GM21515 (cell line): ENCODE data around the gene ARID1A.

ENCODE experiments used
- ATAC-seq: cut with Tn5 transposase; IDR thresholded peaks from one replicate; pipeline ENCODE4 v1.9.1; 2021; ENCODE audit not compliant: unreplicated experiment

Gene ARID1A

DNA sequence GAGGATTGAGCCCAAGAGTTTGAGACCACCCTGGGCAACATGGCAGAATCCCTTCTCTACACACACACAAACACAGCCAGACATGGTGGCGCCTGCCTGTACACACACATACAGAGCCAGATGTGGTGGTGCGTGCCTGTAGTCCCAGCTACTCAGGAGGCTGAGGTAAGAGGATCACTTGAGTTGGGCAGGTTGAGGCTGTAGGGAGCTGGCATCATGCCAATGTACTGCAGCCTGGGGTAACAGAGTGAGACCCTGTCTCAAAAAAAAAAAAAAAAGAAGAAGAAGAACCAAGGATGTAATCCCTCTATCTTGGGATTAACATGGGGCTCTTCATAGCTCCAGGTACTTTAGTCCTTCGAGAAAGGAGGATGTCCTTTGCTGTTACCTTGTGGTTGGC is 62.5 kb downstream of the ARID1A start:
- ATAC-seq: no peak

- no peak for ATAC-seq
Measured at GRCh38 chr1:26759531-26759930, 63.7 kb downstream of the ARID1A start.

DNA sequence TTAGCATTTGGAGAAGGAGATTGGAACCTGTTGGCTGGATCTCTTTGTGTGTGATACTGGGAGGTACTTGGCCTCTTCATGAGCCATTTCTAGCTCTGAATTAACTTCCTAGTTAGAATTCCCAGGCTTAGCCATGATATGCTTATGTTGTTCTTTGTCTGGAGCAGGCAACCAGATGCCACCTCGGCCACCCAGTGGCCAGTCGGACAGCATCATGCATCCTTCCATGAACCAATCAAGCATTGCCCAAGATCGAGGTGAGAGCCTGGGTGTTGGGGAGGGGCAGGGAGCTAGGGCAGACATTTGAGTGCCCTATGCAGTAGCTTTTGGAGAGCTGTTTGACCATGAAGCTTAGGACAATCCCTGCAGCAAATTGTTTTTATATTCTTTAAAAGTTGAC is 65.4 kb downstream of the ARID1A start:
- ATAC-seq: no peak

GRCh38 chr1:26767714-26768113 is 71.9 kb downstream of the ARID1A start:
- no peak for ATAC-seq

DNA sequence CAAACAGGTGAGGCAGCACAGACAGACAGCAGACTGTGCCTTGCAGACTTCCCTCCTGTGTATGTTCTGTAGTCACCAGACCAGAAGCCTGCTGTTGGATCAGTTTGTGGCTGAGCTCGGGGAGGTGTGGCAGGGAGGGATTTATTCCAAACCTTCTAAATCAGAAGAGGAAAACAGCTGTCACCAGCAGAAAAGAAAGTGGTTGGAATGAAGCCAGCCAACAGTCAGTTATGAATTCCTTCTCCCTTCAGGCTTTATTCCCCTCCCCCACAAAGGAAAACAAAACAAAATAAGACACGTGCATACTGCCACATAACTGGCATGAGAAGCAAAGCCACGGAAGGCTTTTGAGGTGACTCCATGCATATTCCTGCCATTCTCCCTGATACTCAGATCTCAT is 72.9 kb downstream of the ARID1A start:
- ATAC-seq: no peak

DNA sequence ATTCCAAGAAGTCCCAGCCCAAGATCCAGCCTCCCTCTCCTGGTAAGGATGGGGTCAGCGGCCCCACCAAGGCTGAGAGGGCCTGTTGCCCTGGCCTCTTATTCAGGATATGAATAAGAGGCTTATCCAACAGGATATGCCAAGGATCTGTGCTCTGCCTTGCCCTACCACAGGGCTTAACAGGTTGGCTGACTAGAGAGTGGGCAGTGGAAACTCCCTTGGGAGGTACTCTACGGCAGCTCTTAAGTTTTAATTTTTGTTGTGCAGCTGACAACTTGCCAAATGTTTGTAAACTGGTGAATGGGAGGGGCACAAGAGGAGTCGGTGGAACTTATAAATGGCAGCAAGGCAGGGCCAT is 75.4 kb downstream of the ARID1A start:
- no peak for ATAC-seq

DNA sequence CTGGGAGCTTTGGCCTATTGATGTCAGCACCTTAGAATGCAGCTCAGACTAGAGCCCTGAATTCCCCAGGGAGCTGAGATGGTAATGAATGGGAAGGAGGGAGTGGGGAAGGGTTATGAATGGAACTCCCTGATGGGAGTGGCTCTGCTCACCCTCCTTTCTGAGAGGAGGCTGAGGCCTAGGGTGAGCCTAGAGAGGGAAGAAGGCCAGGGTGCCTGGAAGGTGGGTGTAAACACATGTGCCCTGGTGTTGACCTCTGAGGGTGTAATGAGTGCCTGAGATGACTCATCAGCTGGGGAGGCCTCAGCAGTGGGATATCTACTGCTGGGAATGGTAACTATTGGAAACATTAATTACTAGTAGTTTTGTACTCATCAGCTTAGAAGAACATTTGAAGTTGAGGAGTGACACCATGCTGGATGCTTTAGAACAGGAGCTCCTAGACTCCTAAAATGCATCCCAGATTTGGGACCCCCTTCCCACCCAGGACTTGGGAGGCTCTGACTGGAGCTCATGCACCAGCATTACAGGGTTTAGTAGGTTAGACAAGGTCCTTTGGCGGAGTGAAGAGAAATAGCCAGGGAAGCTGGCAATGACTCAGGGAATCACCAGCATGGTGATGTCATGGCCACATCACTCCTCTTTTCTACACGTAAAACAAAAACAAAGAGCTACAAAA is 76.0 kb downstream of the ARID1A start:
- ATAC-seq: no peak

DNA sequence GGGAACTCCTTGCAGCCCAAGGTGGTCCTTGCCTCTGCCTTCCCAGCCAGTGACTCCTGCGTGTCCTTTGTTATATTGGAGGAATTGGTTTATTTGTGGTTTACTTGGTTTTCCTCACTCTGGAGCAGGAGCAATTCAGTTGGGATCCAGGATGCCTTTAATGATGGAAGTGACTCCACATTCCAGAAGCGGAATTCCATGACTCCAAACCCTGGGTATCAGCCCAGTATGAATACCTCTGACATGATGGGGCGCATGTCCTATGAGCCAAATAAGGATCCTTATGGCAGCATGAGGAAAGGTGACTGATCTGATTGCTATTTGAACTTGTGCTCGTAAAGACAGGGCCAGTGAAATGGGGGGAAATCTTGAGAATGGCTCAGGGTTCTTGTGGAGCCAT is 76.9 kb downstream of the ARID1A start:
- no peak for ATAC-seq

GRCh38 chr1:26774462-26774861 is 78.6 kb downstream of the ARID1A start:
- no peak for ATAC-seq

GRCh38 chr1:26775666-26776065 is 79.9 kb downstream of the ARID1A start:
- ATAC-seq: no peak

DNA sequence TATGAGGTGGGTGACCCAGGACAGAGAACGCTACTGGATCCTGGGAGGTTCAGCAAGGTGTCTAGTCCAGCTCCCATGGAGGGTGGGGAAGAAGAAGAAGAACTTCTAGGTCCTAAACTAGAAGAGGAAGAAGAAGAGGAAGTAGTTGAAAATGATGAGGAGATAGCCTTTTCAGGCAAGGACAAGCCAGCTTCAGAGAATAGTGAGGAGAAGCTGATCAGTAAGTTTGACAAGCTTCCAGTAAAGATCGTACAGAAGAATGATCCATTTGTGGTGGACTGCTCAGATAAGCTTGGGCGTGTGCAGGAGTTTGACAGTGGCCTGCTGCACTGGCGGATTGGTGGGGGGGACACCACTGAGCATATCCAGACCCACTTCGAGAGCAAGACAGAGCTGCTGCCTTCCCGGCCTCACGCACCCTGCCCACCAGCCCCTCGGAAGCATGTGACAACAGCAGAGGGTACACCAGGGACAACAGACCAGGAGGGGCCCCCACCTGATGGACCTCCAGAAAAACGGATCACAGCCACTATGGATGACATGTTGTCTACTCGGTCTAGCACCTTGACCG is 83.4 kb downstream of the ARID1A start:
- ATAC-seq: no peak

DNA sequence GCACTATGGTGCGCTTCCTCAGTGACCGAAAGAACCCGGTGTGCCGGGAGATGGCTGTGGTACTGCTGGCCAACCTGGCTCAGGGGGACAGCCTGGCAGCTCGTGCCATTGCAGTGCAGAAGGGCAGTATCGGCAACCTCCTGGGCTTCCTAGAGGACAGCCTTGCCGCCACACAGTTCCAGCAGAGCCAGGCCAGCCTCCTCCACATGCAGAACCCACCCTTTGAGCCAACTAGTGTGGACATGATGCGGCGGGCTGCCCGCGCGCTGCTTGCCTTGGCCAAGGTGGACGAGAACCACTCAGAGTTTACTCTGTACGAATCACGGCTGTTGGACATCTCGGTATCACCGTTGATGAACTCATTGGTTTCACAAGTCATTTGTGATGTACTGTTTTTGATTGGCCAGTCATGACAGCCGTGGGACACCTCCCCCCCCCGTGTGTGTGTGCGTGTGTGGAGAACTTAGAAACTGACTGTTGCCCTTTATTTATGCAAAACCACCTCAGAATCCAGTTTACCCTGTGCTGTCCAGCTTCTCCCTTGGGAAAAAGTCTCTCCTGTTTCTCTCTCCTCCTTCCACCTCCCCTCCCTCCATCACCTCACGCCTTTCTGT is 84.6 kb downstream of the ARID1A start:
- no peak for ATAC-seq

- no peak for ATAC-seq
Measured at GRCh38 chr1:26781206-26781825, 85.5 kb downstream of the ARID1A start.

DNA sequence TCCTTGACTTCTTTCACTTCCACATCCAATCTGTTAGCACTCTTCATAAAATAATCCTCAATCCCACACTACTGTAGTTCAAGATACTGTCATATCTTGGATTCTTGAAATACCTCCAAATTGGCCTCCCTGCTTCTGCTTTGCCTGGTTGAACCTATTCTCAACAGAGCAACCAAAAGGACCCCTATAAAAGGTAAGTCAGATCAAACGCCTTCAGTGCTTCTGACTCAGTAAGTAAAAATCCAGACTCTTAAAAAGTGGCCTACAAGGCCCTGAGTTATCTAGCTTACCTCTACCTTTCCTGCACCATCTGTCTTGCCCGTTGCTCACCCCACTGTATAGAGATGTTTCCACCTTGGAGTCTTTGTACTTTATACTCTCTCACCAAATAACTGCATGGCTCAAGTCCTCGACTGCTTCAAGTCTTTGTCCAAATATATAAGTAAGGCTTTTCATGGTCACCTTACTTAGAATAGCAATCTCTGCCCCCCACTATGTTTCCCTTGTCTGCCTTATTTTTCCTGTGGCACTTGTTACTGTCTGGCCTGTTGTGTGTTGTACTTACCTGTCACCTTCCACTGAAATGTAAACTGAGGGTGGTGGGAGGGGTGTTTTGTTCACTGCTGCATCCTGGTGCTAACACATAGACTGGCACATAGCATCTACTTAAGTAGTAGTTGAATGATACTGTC is 86.9 kb downstream of the ARID1A start:
- ATAC-seq: no peak

GRCh38 chr1:26783646-26784022 is 87.8 kb downstream of the ARID1A start:
- no peak for ATAC-seq

- ATAC-seq: no peak
Measured at GRCh38 chr1:26784023-26784871, 88.4 kb downstream of the ARID1A start.

DNA sequence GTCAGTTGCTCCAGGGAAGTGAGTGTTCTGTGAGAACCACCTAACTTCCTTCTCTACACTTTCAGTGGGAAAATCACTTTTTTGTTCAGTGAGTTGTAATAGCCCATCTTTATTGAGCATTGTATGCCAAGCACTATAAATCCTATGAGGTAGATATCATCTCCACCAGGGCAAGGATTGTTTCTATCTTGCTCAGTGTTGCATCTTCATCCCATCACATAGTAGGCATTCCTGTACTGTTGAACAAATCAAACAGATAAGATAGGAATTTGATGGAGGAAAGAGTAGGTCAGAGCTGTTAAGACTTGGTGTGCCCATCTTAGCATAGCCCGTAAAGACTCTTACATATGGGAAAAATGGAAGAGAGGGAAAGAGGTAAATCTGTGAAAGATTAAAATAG is 89.1 kb downstream of the ARID1A start:
- ATAC-seq: no peak

- no peak for ATAC-seq
Measured at GRCh38 chr1:26785611-26786436, 90.0 kb downstream of the ARID1A start.

- no peak for ATAC-seq
Measured at GRCh38 chr1:26786437-26787380, 90.9 kb downstream of the ARID1A start.
